Hematopoietic multipotent progenitor cell treated with erythropoietin and hydrocortisone succinate and interleukin-3 and kit ligand, for 8 days (in vitro differentiated cells): ENCODE measurements around the gene APOC3.

Source experiments
- DNase-seq: peaks from one replicate; pipeline ENCODE4 v3.0.0-alpha.2; 2015

Gene APOC3

DNA sequence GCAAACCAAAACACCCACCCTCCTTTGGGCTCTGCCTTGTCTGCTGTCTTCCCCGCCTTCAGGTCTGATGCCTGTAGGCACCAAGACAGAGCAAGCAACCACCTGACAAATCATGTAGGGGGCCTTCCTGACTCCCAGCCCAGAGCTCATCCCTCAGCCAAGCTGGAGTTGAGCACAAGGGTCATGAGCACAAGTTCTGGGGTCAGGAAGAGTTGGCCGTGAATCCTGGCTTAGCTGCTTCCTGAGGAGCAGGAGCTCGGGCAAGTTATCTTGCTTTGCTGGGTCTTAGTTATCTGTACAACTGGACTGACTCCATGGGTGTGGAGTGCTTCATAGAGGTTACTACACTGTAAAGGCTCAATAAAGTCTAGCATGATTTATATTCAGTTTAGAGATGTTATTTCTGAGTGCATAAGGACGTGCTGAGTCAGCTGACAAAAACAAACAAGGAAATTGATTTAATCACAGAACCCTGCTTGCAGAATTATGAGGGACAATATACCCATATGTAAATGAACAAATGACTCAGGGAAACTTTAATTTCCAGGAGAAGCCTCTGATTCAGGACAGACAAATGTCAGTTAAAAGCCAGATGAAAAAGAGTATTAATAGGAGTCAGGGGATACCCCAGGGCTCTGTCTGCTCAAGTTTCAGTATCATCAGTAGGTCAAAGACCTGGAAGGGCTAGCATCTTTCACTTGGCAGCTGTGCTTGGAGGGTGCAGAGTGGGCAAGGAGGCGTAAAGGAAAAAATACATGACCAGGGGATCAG is 22.7 kb downstream of the APOC3 start:
- peak; percentile 47 for DNase-seq

DNA sequence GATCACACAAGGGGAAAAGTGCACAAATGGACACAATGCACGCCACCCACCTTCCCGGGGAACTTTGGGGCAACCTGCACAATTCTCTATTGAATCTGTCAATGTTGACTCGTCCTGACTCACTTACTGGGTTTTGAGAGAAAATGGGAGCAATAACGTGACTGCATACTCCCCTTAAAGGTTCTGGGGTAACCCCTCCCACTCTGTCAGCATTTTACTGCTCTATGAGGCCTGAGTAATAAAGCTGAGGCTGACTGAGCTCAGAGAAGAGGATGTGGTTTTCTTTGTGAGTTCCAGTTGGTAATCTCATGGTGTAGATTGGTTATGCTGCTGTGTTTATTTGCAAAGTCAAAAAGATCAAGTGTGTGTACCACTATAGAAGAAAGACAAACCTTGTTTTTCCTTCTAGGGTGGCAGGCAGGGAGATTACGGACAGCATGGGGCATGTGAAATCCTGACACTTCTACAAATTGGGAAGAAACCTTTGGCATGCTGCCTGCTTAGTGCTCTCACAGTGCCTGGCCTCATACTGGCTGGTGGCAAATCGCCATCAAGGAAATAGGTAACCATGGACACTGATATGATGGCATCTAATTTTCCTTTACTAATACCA is 23.9 kb downstream of the APOC3 start:
- peak; percentile 76 for DNase-seq

DNA sequence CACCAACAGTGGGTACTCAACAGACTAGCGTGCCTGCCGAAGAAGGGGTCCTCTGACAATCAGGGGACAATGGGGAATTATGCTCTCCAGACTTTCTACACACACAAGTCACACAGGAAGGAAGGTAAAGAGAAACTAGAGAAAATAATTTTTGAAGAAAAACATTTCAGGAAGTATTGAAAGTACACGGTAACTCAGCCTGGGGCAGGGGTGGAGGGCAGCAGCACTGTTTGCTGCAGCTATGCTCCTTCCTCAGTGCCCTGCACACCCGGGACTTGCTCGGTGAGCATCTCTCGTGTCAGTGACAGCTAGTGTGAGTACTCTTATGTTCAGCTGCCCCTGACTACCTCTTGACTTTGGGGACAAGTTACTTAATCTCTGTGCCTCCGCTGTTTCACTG is 25.7 kb downstream of the APOC3 start:
- DNase-seq: no peak

DNA sequence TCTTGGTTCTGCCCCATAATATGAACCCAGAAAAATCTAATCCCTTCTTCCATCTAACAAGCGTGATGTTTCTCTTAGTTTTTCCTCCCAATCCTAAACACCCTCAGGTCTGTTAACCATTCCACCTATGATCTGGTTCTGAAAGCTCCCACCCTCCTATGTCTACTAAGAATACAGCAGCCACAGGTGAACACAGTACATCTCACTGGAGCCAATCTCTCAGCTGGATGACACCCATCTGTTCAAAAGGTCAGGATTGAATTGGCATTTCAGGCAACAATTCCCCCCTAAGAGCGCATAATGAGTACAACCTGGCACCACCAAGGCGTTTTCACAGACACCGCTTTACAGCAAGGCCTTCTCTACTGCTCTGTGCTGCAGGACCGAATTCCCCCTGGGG is 26.7 kb downstream of the APOC3 start:
- no peak for DNase-seq

DNA sequence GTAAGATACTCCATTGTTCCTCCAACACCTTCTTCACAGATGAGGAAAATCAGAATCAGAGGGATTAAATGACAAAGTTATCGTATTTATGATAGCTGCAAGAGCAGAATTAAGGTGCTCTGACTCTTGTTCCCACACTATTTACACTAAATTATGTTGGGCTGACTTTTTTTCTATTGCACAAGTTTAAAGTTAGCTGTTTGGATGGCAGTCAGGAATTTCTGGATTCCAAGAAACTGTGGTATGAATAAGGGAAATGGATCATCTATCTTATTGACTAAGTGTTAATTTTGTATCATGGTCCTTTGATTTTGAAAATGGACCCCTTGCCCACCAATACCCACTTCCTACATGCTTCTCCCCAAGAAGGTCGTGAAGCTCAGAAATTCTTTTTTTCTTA is 27.6 kb downstream of the APOC3 start:
- DNase-seq: no peak

DNA sequence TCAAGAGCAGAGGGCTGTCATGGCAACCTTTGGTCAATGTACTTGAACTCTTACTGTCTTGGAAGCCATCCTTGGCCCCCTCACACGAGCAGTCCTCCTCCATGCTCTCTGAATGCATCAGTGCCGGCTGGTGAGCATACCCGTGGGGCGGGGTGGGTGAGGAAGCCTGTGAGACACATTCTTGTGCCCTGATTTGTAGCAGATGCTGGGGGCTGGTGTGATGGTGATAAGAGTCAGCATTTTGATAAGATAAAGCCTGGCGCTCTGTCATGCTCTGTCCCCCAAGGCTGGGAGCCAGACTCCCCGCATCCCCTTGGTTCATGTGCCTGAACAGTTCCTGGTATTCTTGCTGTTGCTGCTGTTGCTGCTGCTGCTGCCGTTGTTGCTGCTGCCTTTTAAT is 28.2 kb downstream of the APOC3 start:
- DNase-seq: peak; percentile 20

DNA sequence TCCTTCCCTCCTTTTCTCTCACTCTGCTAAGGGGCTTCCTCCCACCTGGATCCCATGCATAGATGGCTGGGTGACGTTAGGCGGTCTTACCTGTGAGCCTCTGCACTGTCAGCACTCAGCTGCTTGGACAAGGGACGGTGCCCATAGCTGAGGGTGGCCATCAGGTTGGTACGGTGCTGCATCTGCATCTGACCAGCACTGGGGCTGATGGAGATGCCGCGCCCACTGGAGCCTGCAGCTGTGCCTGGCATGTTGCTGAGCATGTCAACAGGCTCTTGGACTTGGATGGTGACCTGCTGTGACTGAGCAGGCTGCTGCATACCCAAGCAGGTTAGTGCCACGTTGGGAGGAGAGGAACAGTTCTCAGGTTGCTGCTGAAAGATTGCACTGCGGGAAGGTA is 29.5 kb downstream of the APOC3 start:
- no peak for DNase-seq

DNA sequence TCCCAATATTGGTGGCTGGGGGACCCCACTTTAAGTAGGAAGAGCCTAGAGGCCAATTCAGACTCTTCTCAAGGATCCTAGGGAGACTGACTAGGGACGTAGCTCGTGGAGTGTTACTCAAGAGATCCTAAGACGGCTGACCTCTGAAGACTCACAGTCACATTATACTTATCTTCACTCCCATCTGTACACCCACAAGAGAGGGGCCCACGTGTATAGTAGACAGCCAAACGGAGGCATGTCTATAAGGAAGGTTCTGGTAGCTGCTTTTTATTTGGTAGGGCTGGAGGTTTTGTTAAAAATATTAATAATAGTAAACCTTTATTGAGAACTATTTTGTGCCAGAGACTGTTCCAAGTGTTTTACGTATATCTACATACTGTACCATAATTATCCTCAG is 30.6 kb downstream of the APOC3 start:
- no peak for DNase-seq

DNA sequence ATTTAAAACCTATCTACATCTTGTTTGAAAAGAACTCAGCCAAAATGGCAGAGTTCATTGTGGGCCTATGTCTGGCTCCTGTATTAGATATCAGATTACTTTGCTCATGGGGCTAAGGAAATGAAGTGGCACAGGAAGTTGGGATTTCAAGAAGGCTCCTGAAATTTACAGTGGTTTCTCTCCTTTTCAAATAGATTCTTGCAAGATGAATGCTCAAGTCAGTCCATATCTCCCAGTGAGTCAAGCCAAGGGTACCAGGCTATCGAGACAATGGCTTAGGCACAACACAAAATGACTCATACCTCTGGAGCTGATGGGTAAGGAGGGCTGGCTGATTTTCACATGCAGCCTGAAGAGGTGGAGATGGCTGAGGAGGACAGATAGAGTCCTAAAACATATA is 31.8 kb downstream of the APOC3 start:
- DNase-seq: no peak

DNA sequence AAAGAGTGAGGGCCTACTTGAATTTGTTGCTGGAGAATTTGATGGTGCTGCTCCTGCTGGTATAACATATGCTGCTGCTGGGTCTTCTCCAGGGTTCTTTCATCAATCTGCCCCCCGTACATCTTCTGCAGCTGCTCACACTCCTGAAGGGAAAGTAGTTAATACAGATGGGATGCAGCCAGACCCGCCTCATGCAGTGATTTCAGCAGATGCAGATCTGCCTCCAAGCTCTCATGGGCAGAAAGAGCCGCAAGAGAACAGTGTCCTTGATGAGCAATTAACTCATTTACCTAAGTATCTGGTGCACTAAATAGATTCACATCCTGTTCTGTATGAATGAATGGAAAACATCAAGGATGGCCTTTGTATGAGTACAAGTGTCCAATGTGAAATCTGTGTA is 32.5 kb downstream of the APOC3 start:
- no peak for DNase-seq

DNA sequence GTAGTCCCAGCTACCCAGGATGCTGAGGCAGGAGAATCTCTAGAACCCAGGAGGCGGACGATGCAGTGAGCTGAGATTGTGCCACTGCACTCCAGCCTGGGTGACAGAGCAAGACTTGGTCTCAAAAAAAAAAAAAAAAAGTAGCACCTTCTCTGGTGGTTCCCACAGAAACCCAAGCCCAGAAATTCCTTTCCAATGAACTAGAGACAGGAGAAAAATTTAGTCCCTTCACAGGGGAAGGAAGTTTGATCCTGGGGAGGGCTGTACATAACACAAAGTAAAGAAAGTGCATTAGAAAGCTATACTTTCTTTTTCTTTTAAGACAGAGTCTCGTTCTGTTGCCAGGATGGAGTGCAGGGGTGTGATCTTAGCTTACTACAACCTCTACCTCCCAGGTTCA is 33.2 kb downstream of the APOC3 start:
- DNase-seq: no peak

DNA sequence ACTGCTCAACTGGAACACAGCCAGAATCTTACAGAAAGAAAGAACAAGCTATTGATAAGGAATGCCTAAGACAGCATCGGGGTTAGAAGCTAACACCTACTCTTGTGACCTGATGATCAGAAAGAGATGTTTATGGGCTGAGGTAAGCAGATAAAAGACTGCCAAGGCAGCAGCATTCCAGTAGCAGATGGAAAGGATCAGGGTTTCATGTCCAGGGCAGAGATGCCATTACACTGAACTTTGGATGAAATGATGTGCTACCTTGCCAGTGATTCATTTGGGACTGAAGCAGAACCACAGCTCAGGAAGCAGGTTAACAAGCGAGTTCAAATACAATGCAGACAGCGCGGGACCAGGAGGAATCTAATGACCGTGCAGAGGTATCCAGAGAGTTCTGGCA is 34.8 kb downstream of the APOC3 start:
- DNase-seq: no peak

DNA sequence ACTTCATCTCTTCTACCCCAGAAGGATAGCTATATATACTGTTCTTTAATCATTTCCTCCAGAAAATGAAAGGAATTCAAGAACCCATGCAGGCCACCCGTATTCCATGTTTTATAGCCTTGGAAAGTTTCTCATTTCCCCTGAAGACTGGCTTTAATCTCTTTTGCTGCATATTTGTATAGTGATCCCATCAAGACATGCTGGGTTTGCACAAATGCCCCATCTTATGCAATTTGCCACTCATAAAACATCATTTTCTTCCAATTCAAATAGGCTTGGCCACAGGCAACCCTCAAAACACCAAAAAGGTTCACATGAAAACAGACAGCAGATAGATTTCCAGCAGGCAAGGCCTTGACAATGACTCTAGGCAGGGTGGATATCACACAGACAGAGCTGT is 36.0 kb downstream of the APOC3 start:
- DNase-seq: no peak

DNA sequence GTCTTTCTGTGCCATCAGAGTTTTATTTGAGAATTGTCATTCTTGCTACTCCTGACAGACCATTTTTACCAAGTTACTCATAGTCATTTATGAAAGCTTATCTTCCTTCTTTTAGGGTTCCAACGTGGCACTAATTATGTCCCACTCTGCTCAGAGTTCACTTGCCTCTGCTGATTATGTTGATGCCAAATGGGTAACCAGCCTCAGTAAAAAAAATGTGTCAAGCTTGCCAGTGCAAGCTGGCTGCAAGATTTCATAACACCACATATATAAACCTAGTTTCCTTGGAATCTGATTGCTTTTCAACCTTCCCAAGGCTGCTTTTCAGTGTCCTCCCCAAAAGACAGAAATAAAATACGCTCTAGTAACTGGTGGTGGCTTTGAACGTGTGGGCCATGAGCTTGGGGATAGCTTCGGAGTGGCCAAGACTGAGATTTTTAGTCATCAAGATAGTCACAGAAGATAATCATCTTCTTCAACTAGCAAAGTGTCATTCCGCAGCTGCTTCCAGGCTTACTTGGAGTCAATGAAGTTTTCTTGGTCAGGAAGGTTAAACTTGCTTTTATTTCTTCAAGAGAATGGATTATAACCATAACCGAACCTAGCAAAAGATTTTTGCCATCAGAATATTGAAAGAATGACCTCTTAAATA is 37.2 kb downstream of the APOC3 start:
- DNase-seq: no peak

DNA sequence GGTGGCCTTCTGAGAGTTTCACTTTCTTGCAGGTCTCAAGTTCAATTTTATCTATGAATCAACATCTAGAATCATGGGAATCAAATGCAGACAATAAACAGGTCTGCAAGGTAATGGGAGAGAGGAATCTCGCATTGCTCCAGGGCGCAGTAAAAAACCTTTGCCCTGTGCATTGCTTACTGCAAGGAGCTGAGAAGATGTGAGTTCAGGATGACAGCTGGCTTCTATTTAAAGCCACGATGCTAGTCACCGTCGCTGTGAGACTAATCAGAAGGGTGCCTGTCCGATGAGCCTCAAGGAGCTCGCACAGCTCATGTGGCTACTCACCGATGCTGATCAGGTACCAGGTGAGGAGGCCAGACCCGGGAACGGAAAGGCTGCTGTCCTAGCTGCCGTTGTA is 37.9 kb downstream of the APOC3 start:
- DNase-seq: no peak

DNA sequence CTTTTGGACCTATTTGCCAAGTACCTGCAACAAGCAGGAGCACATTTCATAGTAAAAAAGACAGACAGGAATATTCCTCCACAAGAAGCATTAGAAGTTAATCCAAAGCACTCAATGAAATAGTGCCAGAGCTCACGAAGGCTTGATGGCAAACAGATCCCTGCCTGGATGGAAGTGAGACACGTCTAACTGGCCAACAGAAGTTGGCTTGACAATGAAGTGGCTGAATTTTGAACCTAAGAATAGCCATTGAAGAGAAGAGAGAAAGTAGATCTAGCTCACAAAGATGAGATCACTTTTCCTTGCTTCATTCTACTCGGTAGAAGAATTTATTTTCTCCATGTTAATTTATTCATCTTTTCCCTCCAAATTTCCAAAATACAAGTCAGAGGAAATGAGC is 38.4 kb downstream of the APOC3 start:
- no peak for DNase-seq

DNA sequence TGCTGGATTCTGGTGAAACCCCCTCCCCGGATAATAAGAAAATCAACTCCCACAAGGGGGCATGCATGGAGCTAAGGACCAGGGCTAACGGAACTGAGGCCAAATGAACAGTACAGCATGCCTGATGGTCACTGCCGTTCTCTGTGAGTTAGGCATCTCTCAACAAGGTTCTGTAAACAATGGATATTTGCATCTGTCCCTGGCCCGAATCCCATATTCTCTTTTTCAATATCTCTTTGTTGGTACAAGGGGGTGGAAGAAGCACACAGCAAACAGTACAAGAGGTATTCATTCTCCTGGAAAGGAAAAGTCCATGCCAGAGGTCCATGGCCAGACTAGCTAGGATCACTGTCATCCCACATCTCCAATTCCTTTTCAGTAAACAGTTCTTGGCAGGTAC is 39.9 kb downstream of the APOC3 start:
- no peak for DNase-seq

DNA sequence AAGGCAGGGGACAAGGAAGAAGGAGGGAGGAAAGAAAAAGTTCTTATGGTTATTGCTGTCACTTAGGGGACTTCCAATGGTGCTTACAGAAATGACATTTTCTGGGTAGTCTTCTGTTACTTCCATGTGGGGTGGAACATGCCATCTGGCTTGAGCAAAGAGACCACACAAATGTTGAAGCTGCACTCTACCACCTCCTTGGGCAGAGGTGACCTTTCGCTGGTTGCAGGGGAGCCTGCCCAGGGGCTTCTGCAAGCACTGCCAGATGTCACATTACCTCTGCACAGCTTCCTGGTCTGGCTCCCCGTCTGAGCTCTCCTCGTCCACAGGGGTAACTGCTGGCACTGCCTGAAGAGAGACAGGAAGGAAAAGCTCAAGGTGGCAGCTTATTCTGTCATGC is 40.3 kb downstream of the APOC3 start:
- no peak for DNase-seq

DNA sequence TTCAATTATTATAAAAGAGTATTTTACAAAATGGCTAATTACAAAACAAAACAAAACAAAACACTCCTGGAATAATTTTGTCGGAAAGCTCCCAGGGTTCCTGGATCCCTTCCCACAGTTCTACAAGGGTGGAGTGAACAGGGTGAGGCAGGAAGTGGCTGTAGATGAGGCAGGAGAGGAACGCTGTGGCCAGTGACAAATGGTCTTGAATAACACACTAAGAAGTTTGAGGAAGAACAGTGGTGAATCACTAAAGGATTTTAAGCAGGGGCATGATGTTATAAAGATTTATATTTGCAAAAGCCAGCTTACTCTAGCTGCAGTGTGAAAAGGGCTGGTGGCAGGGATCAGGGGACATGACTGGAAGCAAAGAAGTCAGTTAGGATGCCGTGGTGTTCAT is 41.5 kb downstream of the APOC3 start:
- DNase-seq: no peak

DNA sequence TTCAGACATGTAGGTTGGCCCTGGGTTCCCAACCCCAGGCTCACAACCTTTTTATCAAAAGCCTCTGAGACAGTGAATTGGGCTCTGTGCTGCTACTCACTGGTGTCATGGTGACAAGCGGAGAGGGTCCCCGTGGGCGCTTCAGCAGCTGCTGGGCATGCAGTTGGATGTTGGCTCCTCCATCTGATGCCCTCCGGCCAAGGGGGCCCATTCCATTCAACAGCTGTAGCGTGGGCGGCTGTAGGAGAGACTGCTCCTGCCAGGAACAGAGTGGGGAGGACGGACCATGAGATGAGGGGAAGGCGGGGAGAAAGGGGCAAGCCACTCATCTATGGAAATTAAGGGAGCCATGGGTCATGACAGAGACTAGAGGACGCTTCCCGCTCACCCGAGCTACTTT is 43.7 kb downstream of the APOC3 start:
- no peak for DNase-seq

DNA sequence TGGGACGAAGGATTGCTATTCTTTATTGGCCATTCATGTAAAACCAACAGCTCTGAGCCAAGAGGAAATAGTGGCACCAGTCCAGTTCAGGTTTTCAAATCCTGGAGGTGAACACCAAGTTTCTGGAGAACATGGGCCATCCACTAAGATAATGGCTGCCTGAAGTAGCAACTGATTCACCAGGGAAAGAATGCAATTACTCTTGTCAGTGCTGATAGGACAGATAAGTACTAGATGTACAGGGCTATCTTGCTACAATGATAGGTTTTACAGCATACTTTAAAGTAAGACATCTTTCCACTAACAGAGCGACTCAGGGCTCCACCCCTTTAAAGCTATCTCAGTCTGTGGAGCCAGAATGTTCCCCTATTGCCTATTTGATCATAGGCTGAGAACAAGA is 44.5 kb downstream of the APOC3 start:
- no peak for DNase-seq

DNA sequence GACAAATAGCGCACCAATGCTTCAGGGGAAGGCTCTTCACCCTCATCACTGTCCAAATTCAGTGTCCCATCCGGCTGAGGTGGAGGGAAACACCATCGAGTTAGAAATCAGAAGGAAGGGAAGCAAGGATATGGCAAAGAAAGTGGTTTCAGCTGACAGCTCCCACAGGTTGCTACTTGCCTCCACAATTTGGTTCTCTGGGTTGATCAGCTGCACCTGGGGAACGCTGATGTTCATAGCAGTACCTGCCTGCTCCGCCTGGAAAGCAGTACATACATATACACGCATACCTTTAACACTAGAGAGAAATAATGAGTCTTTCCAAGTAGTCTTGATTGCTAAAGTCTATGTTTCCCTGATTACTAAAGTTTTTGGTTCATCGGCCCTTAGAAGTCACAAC is 45.5 kb downstream of the APOC3 start:
- DNase-seq: no peak

DNA sequence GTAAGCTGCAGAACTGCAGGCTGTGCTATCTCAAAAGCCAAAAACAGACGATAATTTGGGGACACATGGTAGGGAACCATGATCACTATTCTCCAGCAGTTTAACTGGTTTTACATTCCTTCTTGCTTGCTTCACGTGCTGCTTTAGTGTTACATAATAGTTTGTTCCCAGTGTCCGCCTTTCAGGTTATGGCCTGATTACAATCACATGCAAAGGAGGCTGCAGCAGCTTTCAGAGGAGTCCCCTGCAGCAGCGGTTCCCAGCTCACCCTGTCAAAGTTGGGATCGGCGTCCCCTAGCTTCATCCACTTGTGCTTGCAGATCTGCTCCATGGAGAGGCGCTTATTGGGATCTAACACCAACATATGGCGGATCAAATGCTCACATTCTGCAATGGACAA is 46.9 kb downstream of the APOC3 start:
- DNase-seq: no peak

DNA sequence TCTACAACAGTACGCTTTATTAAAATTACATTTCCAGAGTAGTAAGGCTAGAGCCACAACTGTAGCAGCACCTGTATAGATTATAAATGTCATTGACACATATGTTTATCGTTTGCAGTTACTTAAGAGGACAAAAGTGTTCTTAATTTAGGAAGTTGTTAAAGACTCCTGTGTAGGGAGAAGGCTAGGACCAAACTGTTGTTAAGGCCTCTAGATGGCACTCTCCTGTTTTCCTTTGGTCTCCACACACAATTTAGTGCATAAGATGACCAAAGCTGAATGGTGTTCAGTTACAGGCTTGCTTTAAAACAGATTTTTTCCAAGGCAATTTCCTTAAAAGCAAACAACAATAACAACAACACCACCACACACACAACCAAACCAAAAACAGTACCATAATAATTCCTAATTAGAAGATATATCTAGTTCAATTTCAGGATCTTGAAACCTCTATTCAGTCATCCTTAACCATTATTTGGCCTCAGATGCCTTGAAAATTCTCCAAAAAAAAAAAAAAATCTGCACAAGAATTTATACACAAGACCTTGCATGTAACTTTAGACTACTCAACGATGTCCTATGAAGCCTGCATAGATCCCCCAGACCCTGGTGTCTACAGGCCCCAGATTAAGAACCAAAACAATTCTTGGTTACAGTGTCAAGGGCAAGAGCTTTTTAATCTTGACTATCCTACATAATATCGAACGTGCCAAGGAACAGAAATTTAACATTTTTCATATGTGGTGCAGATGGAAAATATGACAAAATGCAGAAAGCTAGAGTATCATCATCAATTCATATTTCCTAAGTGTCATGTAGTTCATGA is 50.3 kb downstream of the APOC3 start:
- peak; percentile 76 for DNase-seq
